Stimulated activated effector memory CD8-positive, alpha-beta T cell treated with anti-CD3 and anti-CD28 coated beads, Interleukin-12 subunit alpha, Interleukin-12 subunit beta, amount 100 ng/mL, for 72 hours (primary cell): ENCODE results near the gene DCLK1.
"Not testable (repeated sequence)": the region's sequence is repeated elsewhere in the genome, so short reads cannot be mapped to it uniquely, and the experiment has no call there.

Experiments
- ATAC-seq: fragments of 150-1000 bp; cut with Tn5 transposase; 2 replicates; pipeline ENCODE4 v1.10.0; 2021
- DNase-seq, 2 donors: peaks; one replicate each; pipeline ENCODE4 v3.0.0; 2021 to 2022; ENCODE audit warnings: low spot score in 2 of 2
- H3K27ac Mint-ChIP-seq: one replicate; pipeline ENCODE4 v1.8.0; 2022; ENCODE audit warnings: mild to moderate bottlenecking, mixed read lengths
- H3K36me3 Mint-ChIP-seq: one replicate; pipeline ENCODE4 v1.8.0; 2022; ENCODE audit warnings: mild to moderate bottlenecking, mixed read lengths
- H3K4me1 Mint-ChIP-seq: one replicate; pipeline ENCODE4 v1.8.0; 2022; ENCODE audit warnings: mixed read lengths
- H3K4me3 Mint-ChIP-seq: one replicate; pipeline ENCODE4 v1.8.0; 2022; ENCODE audit warnings: mild to moderate bottlenecking, mixed read lengths
- H3K9me3 Mint-ChIP-seq: one replicate; pipeline ENCODE4 v1.8.0; 2022; ENCODE audit warnings: mixed read lengths

DCLK1 gene

DNA sequence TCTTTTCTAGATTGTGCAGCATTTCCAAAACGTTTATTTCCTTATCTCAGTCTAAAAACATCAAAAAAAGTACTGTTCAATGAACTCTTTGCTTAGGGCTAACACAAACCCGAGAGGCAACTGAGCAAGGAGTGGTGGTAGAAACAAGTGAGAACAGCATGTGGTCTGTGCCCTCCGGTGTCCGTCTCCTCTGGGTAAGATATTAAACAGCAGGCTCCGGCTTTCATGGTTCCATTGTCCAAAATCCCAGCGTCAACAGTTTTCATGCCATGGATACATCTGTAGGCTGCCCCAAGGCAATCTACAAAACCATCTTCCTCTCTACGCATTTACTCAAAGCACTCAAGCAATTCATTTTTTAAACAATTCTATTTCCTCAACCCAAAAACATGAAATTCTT is 22.8 kb downstream of the DCLK1 start:
- Mint-ChIP-seq H3K36me3 (no peaks in the 10 kb centered on the region), H3K4me1 (no peaks in the 10 kb centered on the region), H3K27ac (no peak overlapping the region), H3K9me3 (peaks cover 5% of the 10 kb centered on the region), H3K4me3 (no peak overlapping the region)
- DNase-seq: no peak
- no peak for ATAC-seq

- Mint-ChIP-seq H3K9me3 (peaks cover 8% of the 10 kb centered on the region), H3K36me3 (no peaks in the 10 kb centered on the region), H3K4me1 (no peaks in the 10 kb centered on the region), H3K27ac (no peak overlapping the region), H3K4me3 (no peak overlapping the region)
- ATAC-seq: no peak
- no peak for DNase-seq
Observed at GRCh38 chr13:36107521-36107920, 23.7 kb downstream of the DCLK1 start.

DNA sequence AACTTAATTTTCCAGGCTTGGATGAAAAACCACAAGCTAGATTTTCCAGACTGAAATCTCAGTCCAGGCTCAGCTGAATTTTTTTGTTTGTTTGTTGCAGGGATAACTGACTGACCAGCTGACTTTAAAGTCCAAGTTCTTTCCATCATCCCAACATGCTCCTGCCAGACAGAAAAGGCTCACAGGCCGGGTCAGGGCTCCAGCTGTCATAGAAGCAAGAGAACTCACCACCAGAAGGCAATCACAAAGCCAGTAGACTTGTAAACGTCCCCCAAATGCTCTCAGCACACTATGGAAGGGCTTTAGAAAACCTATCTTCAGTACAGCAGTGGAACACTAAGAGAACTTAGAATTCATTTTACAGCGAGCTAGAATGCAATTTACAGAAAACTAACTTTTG is 25.5 kb downstream of the DCLK1 start:
- H3K4me3 Mint-ChIP-seq: no peak overlapping the region
- DNase-seq: no peak
- no peaks in the 10 kb centered on the region for H3K36me3 Mint-ChIP-seq
- peaks cover 11% of the 10 kb centered on the region for H3K9me3 Mint-ChIP-seq
- no peak overlapping the region for H3K27ac Mint-ChIP-seq
- ATAC-seq: no peak
- no peaks in the 10 kb centered on the region for H3K4me1 Mint-ChIP-seq

- DNase-seq (no peak), ATAC-seq (no peak)
- H3K27ac Mint-ChIP-seq: no peak overlapping the region
- H3K36me3 Mint-ChIP-seq: no peaks in the 10 kb centered on the region
- peaks cover 8% of the 10 kb centered on the region for H3K9me3 Mint-ChIP-seq
- H3K4me3 Mint-ChIP-seq: no peak overlapping the region
- no peaks in the 10 kb centered on the region for H3K4me1 Mint-ChIP-seq
Observed at GRCh38 chr13:36102721-36103120, 28.5 kb downstream of the DCLK1 start.

- not testable (repeated sequence) for H3K4me3 Mint-ChIP-seq, H3K4me1 Mint-ChIP-seq, DNase-seq, H3K36me3 Mint-ChIP-seq, H3K27ac Mint-ChIP-seq, ATAC-seq, H3K9me3 Mint-ChIP-seq
Observed at GRCh38 chr13:36101907-36102306, 29.3 kb downstream of the DCLK1 start.

DNA sequence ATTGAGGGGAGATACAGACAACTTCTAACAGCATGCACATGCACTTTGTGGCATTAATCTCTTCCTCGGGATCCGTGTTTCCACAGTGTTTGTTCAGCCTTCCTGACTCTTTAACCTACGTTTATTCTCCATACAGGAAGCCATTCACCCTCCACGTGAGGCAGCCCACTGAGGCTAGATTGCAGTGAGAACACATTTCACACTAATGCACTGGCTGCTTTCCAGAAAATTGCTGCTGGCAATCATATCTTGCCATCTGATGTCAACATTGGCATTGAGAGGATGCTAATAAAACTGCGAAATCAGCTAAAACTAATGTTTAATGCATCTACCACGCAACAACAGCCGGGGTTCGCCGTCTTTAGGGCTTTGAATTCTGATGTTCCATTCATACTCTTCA is 30.0 kb downstream of the DCLK1 start:
- H3K4me3 Mint-ChIP-seq: no peak overlapping the region
- no peaks in the 10 kb centered on the region for H3K4me1 Mint-ChIP-seq
- ATAC-seq (no peak), DNase-seq (no peak)
- H3K27ac Mint-ChIP-seq: no peak overlapping the region
- H3K9me3 Mint-ChIP-seq: peaks cover 8% of the 10 kb centered on the region
- no peaks in the 10 kb centered on the region for H3K36me3 Mint-ChIP-seq

- DNase-seq (no peak), ATAC-seq (no peak)
Observed at GRCh38 chr13:36098080-36098479, 33.1 kb downstream of the DCLK1 start.

GRCh38 chr13:36096461-36097416 is 34.4 kb downstream of the DCLK1 start:
- no peak for ATAC-seq
- Mint-ChIP-seq H3K4me3 (no peak overlapping the region), H3K27ac (no peak overlapping the region), H3K36me3 (no peaks in the 10 kb centered on the region), H3K9me3 (peaks cover 8% of the 10 kb centered on the region), H3K4me1 (no peaks in the 10 kb centered on the region)
- DNase-seq: no peak

More at GRCh38 chr13:36098080-36098479, 33.1 kb downstream of the DCLK1 start:
- no peak overlapping the region for H3K27ac Mint-ChIP-seq
- peaks cover 6% of the 10 kb centered on the region for H3K9me3 Mint-ChIP-seq
- H3K36me3 Mint-ChIP-seq: no peaks in the 10 kb centered on the region
- no peaks in the 10 kb centered on the region for H3K4me1 Mint-ChIP-seq
- H3K4me3 Mint-ChIP-seq: no peak overlapping the region

GRCh38 chr13:36094478-36094877 is 36.7 kb downstream of the DCLK1 start:
- ATAC-seq (no peak), DNase-seq (no peak)
- peaks cover 12% of the 10 kb centered on the region for H3K9me3 Mint-ChIP-seq
- H3K36me3 Mint-ChIP-seq: no peaks in the 10 kb centered on the region
- H3K27ac Mint-ChIP-seq: no peak overlapping the region
- H3K4me1 Mint-ChIP-seq: no peaks in the 10 kb centered on the region
- H3K4me3 Mint-ChIP-seq: no peak overlapping the region

DNA sequence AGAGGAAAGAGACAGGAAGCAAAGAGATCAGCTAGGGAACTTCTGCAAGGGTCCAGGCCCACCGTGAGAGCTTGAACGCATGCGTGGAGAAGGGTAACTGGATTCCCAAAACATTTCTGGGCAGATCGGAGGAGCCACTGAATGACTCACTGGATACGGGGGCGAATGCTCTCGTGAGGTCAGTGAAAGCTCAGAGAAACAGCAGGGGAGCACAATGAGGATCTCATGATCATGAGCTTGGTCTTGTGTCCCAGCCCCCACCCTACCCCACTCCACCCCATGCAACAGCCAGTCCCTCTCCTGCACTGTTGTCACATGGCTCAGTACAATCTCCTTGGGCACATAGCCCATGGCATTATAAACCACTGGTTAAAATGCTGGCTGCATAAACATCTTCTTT is 40.6 kb downstream of the DCLK1 start:
- DNase-seq (no peak), ATAC-seq (no peak)
- no peaks in the 10 kb centered on the region for H3K36me3 Mint-ChIP-seq
- no peak overlapping the region for H3K4me3 Mint-ChIP-seq
- H3K4me1 Mint-ChIP-seq: no peaks in the 10 kb centered on the region
- no peak overlapping the region for H3K27ac Mint-ChIP-seq
- peaks cover 17% of the 10 kb centered on the region for H3K9me3 Mint-ChIP-seq

GRCh38 chr13:36089130-36089647 is 42.0 kb downstream of the DCLK1 start:
- ATAC-seq (no peak), DNase-seq (no peak)
- Mint-ChIP-seq H3K4me1 (no peaks in the 10 kb centered on the region), H3K9me3 (peaks cover 17% of the 10 kb centered on the region), H3K36me3 (no peaks in the 10 kb centered on the region), H3K27ac (no peak overlapping the region), H3K4me3 (no peak overlapping the region)

DNA sequence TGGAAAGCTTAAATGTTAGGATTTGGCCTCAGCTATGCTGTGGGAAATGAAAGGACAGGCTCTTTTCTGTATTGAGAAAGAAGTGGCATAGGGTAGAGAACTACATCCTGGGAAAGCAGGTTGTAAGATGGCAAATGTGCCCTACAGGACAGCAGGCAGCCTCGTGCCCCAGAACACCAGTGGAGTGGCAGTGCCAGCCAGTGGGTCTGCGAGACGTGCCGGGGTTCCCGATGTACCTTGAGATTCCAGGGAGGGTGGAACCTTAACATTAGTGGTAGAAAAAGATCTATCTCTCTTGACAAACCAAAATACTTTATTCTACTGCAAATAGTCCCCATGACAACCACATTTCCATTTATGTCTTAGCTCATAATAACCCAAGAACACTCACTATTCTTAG is 42.7 kb downstream of the DCLK1 start:
- Mint-ChIP-seq H3K9me3 (peaks cover 17% of the 10 kb centered on the region), H3K36me3 (no peaks in the 10 kb centered on the region), H3K4me1 (no peaks in the 10 kb centered on the region), H3K27ac (no peak overlapping the region), H3K4me3 (no peak overlapping the region)
- DNase-seq (no peak), ATAC-seq (no peak)

GRCh38 chr13:36088001-36088400 is 43.2 kb downstream of the DCLK1 start:
- H3K4me1 Mint-ChIP-seq: no peaks in the 10 kb centered on the region
- ATAC-seq: no peak
- DNase-seq: no peak
- no peak overlapping the region for H3K4me3 Mint-ChIP-seq
- H3K36me3 Mint-ChIP-seq: no peaks in the 10 kb centered on the region
- peaks cover 17% of the 10 kb centered on the region for H3K9me3 Mint-ChIP-seq
- H3K27ac Mint-ChIP-seq: no peak overlapping the region

- H3K4me3 Mint-ChIP-seq: no peak overlapping the region
Observed at GRCh38 chr13:36086117-36086516, 45.1 kb downstream of the DCLK1 start.

DNA sequence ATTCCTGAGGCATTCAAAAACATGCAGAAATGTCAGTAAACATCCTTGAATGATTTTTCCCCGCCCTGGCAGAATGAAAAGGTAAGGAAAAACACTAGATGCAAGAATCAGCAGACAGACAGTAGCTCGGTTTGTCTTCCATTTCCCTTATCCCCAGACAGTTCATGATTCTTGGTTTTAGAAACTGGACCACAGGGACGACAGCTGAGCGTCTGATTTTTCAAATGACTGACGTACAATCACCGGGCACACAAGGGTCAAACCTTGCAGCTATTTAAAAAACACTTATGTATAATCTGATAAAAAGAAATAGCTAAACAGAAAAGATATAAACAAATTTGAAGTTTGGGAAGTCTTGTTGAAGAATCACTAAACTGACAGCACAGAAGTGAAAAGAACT is 47.1 kb downstream of the DCLK1 start:
- H3K27ac Mint-ChIP-seq: no peak overlapping the region
- no peaks in the 10 kb centered on the region for H3K36me3 Mint-ChIP-seq
- H3K9me3 Mint-ChIP-seq: peaks cover 6% of the 10 kb centered on the region
- H3K4me1 Mint-ChIP-seq: no peaks in the 10 kb centered on the region
- no peak overlapping the region for H3K4me3 Mint-ChIP-seq
- no peak for DNase-seq
- no peak for ATAC-seq

More at GRCh38 chr13:36086117-36086516, 45.1 kb downstream of the DCLK1 start:
- Mint-ChIP-seq H3K36me3 (no peaks in the 10 kb centered on the region), H3K9me3 (peaks cover 9% of the 10 kb centered on the region), H3K27ac (no peak overlapping the region), H3K4me1 (no peaks in the 10 kb centered on the region)
- DNase-seq (no peak), ATAC-seq (no peak)

DNA sequence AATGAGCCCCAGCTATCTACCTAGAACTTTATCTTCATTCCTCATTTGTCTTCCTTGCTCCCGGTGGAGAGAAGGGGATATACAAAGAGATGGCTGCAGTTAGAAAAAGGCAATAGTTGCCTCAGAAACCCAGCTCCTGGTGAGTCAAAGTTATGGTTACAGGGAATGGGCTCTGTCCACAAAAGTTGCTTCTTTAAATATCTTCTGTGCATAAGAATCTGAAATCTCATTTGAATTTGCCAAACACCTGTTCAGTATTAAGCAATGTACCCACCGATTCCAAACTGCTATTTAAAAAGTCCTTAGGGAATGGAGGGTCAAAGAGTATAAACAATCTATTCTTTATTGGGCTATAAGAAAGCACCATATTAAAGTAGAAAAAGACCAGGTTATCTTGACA is 48.4 kb downstream of the DCLK1 start:
- no peak overlapping the region for H3K27ac Mint-ChIP-seq
- DNase-seq (no peak), ATAC-seq (no peak)
- H3K9me3 Mint-ChIP-seq: peaks cover 11% of the 10 kb centered on the region
- H3K36me3 Mint-ChIP-seq: no peaks in the 10 kb centered on the region
- no peak overlapping the region for H3K4me3 Mint-ChIP-seq
- no peaks in the 10 kb centered on the region for H3K4me1 Mint-ChIP-seq
